G401 (cell line): ENCODE results near the gene BBS5. TPM values are rescaled to one million over a fixed set of nuclear protein-coding genes. Genes with fewer than 3 reads are reported as not detected.
"Not testable (repeated sequence)": the region's sequence is repeated elsewhere in the genome, so short reads cannot be mapped to it uniquely, and the experiment has no call there.

Experiments
- DNase-seq: peaks from one replicate; pipeline ENCODE4 v3.0.0-alpha.2; 2015; ENCODE audit warnings: low spot score
- in situ Hi-C: cut with HindIII; loops from 2 replicates; pipeline ENCODE4 v1.10.0; 2016; ENCODE audit warnings: low sequenced_read_pairs, mixed read lengths
- total RNA-seq: library from RNA; depleted of rRNA; stranded (reverse); fragments of >200 nt; shearing (Covaris generic); gene quantifications from 2 replicates; pipeline ENCODE4 v1.2.3, GENCODE V29; 2014; rRNA removed

The BBS5 gene
- 3.9 and 6.9 TPM in 2 replicates for total RNA-seq

DNA sequence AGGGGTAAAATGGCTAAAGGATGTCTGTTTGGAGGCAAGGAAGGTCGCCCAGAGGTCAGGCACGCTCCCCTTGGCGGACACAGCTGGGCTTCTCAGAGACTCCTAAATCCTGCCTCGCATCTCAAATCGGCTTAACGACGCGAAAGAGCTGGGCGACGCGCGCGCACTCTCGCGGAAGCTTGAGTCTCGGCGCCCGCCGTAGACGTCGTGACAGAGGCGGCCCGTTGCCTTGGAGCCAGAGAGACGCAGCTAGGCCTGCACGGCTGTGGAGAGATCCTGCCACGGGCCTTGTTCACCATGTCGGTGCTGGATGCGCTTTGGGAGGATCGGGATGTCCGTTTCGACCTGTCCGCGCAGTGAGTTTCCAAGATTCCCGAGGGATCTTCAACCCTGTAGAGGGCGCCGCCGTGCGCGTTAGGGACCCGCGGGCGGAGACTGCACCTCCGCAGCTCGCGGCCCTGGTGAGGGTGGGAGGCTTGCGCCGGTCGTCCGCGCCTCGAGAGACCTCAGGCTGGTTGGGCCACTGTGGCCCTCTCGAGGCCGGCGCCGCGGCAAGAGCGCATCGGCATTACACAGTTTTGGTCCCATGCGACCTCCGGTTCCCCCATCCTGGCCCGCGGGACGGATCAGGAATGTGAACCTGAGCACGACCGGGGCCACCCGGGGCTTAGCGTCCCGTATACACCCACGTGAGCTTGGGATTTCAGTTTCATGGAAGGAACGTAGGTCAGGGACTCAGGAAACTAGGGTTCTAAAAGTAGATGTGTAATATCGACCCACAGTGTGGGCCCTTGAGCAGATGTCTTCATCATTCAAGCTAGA, at the start of gene BBS5:
Gene BBS5, plus strand, starts transcription at position 238 of the 822 bp plus-strand sequence. Its CDS starts 60 bp downstream, at position 298.
- in situ Hi-C loops, result no loop called here
- DNase-seq, result peak; percentile 85

- DNase-seq, in situ Hi-C loops: not testable (repeated sequence)
Observed at GRCh38 chr2:169431772-169432171, 47.5 kb upstream of the BBS5 start.

DNA sequence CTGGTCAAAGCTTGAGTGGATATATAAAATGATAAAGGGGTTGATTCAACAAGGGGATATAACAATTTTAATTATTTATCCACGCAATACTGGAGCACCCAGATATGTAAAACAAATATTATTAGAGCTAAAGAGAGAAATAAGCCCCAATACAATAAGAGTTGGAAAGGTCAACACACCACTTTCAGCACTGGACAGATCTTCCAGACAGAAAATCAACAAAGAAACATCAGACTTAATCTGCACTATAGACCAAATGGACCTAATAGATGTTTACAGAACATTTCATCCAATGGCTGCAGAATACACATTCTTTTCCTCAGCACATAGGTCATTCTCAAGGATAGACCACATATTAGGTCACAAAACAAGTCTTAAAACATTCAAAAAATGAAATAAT, 45.1 kb upstream of the BBS5 start:
- DNase-seq, in situ Hi-C loops: not testable (repeated sequence)

DNA sequence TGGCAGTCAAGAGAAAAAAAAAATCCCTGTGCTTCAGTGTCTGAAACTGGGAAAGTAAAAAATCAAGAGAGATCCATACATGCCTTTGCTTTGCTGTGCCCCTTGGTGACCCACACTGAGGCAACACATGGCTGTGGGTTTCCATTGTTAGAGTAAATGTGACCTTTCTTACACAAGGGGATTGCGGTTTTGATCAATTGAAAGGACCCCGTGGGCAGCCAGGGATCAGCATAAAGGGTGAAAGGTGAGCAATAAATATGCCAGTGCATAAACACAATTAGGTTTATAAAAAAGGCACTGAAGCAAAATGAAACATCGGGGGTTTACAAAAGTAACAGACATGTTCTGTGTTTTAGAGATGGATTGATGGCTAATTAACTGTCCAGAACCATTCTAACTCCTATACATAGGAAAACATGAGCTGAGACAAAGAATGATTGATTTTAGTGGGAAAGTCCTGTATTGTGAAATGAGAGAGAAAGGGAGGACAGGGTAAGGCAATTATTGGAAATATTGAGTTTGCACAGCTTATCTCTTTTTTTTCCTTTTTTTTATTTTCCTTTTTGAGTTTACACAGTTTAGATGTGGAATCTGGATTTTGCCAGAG, 40.7 kb upstream of the BBS5 start:
- in situ Hi-C loops, result no loop called here
- DNase-seq, result no peak

- in situ Hi-C loops, result no loop called here
- DNase-seq, result no peak
Observed at GRCh38 chr2:169439900-169440299, 39.4 kb upstream of the BBS5 start.

DNA sequence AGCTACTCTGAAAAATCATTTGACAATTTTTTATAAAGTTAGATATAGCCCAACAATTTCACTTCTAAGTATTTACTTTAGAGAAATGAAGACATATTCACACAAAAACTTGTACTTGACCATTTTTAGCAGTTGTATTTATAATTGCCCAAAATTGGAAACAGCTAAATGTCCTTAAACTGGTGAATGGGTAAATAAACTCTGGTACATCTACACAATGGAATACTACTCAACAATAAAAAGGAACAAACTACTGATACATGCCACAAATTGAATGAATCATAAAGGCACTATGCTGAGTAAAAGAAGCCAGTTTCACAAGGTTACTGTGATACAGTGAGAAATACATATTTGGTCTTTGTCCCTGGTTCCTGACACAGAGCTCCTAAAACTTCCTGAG, 32.8 kb upstream of the BBS5 start:
- no peak for DNase-seq
- in situ Hi-C loops, result no loop called here

GRCh38 chr2:169448316-169448715, 31.0 kb upstream of the BBS5 start:
- no peak for DNase-seq
- in situ Hi-C loops, result no loop called here

DNA sequence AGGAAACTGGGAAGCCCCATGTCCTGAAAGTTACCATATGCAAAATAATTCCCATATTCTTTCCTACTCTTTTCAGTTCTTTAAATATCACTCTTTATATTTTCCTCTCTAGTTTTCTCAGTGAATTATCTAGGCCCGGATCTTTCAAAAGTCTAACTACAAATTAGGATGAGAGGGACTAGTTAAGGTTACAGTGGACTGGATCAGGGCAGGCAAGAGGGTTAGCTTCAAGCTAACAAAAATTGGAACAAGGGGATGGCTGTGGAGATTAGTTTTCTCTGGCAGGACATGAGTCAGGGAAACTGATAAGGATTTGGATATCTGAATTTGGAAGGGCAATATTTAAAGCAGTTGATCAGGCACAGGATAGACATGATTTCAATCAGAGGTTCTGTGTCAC, 30.4 kb upstream of the BBS5 start:
- in situ Hi-C loops, result no loop called here
- DNase-seq, result no peak

DNA sequence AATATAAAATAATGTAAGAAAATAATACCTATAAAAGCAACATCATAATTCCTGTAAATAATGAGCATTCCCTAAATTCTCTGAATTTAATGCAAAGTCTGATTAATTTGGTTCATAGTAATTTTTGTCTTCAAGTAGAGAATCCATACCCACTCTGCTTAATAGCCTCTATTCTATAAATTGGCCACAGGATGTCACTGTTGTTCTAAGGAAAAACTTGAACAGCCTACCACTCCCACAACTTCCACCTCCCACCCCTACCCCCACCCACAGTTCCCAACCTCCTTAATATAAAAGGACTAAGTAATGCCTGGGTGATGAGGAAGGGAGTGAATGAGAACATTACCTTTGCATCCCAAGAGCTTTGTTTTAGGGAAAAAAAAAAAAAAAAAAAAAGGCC, 27.2 kb upstream of the BBS5 start:
- in situ Hi-C loops, result no loop called here
- peak; percentile 20 for DNase-seq

- DNase-seq, in situ Hi-C loops: not testable (repeated sequence)
Observed at GRCh38 chr2:169453044-169453443, 26.2 kb upstream of the BBS5 start.

DNA sequence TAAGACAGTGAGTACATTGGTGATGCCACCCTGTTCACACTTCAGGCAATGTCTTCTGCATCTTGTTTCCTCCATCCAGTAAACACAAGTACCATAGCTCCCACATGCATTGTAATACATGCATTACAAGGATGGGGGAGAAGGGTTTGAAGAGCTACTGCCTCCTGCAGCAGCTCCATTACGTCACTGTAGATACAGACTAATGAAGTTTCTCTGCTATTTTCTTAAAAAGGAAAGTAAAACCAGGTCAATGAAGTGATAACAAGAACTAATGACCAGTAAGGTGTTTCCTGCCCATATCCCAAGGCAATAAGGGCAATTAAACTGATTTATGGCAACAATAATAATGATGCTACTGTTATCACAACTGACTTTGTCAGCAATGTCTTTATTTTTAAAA, 18.2 kb upstream of the BBS5 start:
- no peak for DNase-seq
- in situ Hi-C loops, result no loop called here

- no peak for DNase-seq
- in situ Hi-C loops, result no loop called here
Observed at GRCh38 chr2:169462896-169463695, 16.2 kb upstream of the BBS5 start.

GRCh38 chr2:169464466-169464865, 14.8 kb upstream of the BBS5 start:
- DNase-seq, result no peak
- in situ Hi-C loops, result no loop called here

- no peak for DNase-seq
- in situ Hi-C loops, result no loop called here
Observed at GRCh38 chr2:169464882-169465281, 14.4 kb upstream of the BBS5 start.

- DNase-seq, result no peak
- in situ Hi-C loops, result no loop called here
Observed at GRCh38 chr2:169468841-169469240, 10.5 kb upstream of the BBS5 start.

GRCh38 chr2:169469952-169470572, 9.2 kb upstream of the BBS5 start:
- in situ Hi-C loops, result no loop called here
- no peak for DNase-seq

DNA sequence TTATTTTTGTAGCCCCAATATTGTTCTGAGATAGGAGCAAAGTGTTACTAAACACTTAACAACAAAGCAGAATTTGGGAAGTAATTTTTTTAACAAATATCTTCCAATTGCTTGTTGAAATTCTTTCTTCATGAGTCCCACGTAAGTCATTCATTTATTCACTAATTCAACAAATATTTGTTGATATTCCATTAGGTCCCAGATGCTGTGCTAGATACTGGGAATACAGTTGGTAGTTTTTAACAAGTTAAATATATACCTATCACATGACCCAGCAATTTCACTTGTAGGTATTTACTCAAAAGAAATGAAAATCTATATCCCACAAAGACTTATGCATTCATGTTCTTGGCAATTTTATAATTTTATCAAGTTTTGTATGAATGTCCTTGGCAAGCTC, 7.0 kb upstream of the BBS5 start:
- in situ Hi-C loops, result no loop called here
- no peak for DNase-seq

DNA sequence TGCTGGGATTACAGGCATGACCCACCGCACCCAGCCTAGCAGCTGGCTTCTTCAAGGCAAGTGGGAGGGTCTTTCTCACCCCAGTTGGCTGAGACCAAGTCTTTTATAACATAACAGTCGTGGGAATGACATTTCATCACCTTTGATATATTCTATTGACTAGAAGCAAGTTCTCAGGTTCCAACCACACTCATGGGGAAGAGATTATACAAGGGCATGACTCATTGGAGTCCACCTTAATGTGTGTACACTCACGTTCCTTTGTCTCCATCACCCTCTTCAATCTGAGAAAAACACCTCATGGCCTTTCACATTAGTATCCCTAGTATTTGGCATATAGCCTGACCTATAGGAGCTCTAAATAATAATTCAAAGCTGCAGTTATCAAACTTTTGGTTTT, 2.8 kb upstream of the BBS5 start:
- no peak for DNase-seq

DNA sequence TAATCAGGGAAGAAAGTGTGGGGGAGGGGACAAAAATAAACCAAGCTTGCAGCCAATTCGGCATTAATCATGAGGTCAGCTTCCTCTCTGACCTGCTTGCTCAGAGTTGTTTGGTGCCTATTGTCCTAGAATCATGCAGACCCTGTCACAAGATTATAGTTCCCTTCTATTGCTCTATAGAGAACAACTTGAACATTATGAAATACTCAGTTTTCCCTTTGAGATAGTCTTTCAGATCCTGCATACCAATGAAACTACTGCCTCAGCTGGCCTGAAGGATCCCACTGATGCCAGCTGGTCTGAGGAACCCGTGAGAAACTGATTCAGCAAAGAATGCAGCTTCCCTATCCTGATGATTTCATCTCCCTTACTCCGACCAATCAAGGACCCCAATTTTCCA, 955 bp upstream of the BBS5 start:
- in situ Hi-C loops, result no loop called here
- no peak for DNase-seq

More for the DNA sequence above, 2.8 kb upstream of the BBS5 start:
- in situ Hi-C loops, result no loop called here
